HFFc6 (cell line): ENCODE measurements around the gene LMX1B. TPM values are rescaled to one million over a fixed set of nuclear protein-coding genes. Genes with fewer than 3 reads are reported as not detected.

ENCODE experiments used
- DNase-seq: peaks from one replicate; pipeline ENCODE4 v3.0.0-alpha.2; 2018
- H3K27ac Mint-ChIP-seq: 2 replicates; pipeline ENCODE4 v1.8.0; 2020; ENCODE audit warnings: mild to moderate bottlenecking, mixed read lengths
- H3K27me3 Mint-ChIP-seq: 2 replicates; pipeline ENCODE4 v1.8.0; 2021; ENCODE audit warnings: mild to moderate bottlenecking, moderate library complexity, mixed read lengths; ENCODE audit not compliant: insufficient read depth
- H3K36me3 Mint-ChIP-seq: 2 replicates; pipeline ENCODE4 v1.8.0; 2021; ENCODE audit warnings: low read depth, mixed read lengths
- H3K4me1 Mint-ChIP-seq: 2 replicates; pipeline ENCODE4 v1.8.0; 2020; ENCODE audit warnings: low read depth, mixed read lengths
- H3K4me3 Mint-ChIP-seq: 2 replicates; pipeline ENCODE4 v1.8.0; 2020; ENCODE audit warnings: mild to moderate bottlenecking, moderate library complexity, mixed read lengths
- H3K9me3 Mint-ChIP-seq: 2 replicates; pipeline ENCODE4 v1.8.0; 2020; ENCODE audit warnings: mild to moderate bottlenecking, mixed read lengths
- total RNA-seq, 6 experiments: library from RNA; stranded (reverse); fragmentation: NEBNext Ultra II Directional; extraction: Animal tissue kit (Norgen Biotek cat#: 25700); gene quantifications; 2 replicates in 1 of 6; 3 replicates in 5 of 6; pipeline ENCODE4 v1.2.3, GENCODE V29; 2021
- TF ChIP-seq, protein P1 (sequence below): fragments of 200-600 bp; sonication (generic); IDR thresholded peaks from 2 replicates; pipeline ENCODE4 v1.5.0; 2021; ENCODE audit warnings: antibody characterized with exemption, mild to moderate bottlenecking

Gene LMX1B
- total RNA-seq, 6 experiments from 2014 or later: not detected

DNA sequence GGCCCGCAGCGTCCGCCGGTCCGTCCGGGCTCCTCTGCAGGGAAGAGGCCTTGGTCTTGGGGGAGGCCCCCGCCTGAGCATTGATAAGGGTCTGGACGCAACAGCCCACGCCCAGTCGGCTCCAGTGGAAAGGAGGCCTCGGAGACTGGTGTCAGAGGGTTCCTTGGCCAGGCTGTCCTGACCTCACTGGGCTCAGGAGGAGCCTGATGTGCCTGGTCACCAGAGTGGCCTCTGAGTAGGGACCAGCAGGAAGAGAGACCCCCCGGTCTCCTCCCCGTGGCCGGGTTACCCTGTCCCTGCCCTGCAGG is 13.2 kb downstream of the LMX1B start:
- no peaks in the 10 kb centered on the region for H3K36me3 Mint-ChIP-seq
- no peak overlapping the region for H3K27ac Mint-ChIP-seq
- H3K27me3 Mint-ChIP-seq: peaks cover 67% of the 10 kb centered on the region
- no peak for DNase-seq
- H3K9me3 Mint-ChIP-seq: no peaks in the 10 kb centered on the region
- TF ChIP-seq, protein P1, sequence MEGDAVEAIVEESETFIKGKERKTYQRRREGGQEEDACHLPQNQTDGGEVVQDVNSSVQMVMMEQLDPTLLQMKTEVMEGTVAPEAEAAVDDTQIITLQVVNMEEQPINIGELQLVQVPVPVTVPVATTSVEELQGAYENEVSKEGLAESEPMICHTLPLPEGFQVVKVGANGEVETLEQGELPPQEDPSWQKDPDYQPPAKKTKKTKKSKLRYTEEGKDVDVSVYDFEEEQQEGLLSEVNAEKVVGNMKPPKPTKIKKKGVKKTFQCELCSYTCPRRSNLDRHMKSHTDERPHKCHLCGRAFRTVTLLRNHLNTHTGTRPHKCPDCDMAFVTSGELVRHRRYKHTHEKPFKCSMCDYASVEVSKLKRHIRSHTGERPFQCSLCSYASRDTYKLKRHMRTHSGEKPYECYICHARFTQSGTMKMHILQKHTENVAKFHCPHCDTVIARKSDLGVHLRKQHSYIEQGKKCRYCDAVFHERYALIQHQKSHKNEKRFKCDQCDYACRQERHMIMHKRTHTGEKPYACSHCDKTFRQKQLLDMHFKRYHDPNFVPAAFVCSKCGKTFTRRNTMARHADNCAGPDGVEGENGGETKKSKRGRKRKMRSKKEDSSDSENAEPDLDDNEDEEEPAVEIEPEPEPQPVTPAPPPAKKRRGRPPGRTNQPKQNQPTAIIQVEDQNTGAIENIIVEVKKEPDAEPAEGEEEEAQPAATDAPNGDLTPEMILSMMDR: no peak
- no peaks in the 10 kb centered on the region for H3K4me1 Mint-ChIP-seq
- H3K4me3 Mint-ChIP-seq: no peak overlapping the region

- Mint-ChIP-seq H3K27ac (no peak overlapping the region), H3K4me1 (no peaks in the 10 kb centered on the region), H3K4me3 (no peak overlapping the region), H3K9me3 (no peaks in the 10 kb centered on the region), H3K27me3 (peaks cover 62% of the 10 kb centered on the region), H3K36me3 (no peaks in the 10 kb centered on the region)
- TF ChIP-seq, protein P1: no peak
- no peak for DNase-seq
Measured at GRCh38 chr9:126628146-126628545, 14.4 kb downstream of the LMX1B start.

- no peak for DNase-seq
- Mint-ChIP-seq H3K9me3 (no peaks in the 10 kb centered on the region), H3K4me1 (no peaks in the 10 kb centered on the region), H3K4me3 (no peak overlapping the region), H3K36me3 (no peaks in the 10 kb centered on the region), H3K27me3 (peaks cover 56% of the 10 kb centered on the region), H3K27ac (no peak overlapping the region)
- TF ChIP-seq, protein P1: no peak
Measured at GRCh38 chr9:126628969-126629674, 15.4 kb downstream of the LMX1B start.

DNA sequence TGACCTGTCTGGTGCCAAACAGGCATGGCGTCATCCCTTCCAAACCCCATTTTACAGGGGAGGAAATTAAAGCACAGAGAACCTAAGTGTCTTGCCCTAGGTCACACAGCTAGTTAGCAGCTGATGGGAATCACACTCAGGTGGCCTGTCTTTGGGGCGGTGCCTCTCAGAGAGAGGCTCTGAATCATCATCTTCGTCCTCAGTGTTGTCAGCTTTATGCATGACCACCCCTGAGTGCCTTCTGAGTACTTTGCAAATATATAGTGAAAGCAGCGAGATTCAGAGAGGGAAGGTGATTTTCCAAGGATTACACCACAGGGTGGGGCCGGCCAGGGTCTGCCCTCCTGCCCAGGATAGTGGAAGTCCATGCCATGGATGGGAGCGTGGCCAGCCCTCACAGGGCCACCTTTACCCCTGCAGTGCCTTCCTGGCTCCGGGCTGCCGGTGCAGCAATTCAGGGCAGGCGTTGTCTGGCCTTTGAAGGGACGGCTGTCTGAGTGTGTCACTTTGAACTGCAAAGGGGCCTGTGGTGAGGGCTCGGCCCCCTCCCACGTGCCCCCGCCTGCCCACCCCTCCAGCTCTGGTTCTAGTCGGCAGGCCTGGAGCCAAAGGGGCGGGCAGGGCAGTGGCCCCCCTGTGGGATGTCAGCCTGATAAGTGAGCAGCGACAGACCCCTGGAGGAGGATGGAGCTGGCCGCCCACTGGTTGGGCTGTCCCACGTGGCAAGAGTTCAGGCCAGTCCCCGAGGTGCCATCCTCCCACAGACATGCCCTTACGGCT is 16.9 kb downstream of the LMX1B start:
- peaks cover 52% of the 10 kb centered on the region for H3K27me3 Mint-ChIP-seq

DNA sequence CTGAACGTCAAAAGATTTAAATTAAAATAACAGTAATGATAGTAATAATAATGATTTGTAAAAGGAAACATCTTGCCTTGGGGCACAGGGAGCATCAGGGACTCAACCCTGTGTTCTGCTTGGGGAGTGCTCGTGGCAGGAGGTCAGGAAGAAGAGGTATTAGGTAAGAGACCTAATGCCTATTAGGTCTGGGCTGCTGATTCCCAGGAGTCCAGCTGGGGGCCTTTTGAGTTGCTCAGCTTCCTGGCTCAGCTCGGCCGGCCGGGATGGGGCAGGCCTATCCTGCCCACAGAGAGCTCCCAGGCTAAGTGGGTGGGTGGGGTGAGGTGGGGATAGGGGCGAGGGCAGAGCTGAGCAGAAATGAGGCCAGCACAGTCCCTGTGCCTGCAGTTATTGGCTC is 17.5 kb downstream of the LMX1B start:
- DNase-seq: no peak
- Mint-ChIP-seq H3K36me3 (no peaks in the 10 kb centered on the region), H3K27ac (no peak overlapping the region), H3K4me1 (no peaks in the 10 kb centered on the region), H3K9me3 (no peaks in the 10 kb centered on the region), H3K4me3 (no peak overlapping the region), H3K27me3 (peaks cover 49% of the 10 kb centered on the region)
- TF ChIP-seq, protein P1: no peak

More for the DNA sequence above, 16.9 kb downstream of the LMX1B start:
- DNase-seq: no peak
- Mint-ChIP-seq H3K27ac (no peak overlapping the region), H3K4me1 (no peaks in the 10 kb centered on the region), H3K4me3 (no peak overlapping the region), H3K9me3 (no peaks in the 10 kb centered on the region), H3K36me3 (no peaks in the 10 kb centered on the region)
- TF ChIP-seq, protein P1: no peak
